Stimulated activated CD4-positive, alpha-beta T cell treated with anti-CD3 and anti-CD28 coated beads, Interleukin-2, amount 100 ng/mL, for 48 hours (primary cell): Measurements from ENCODE around the gene FETUB.

Experiments used
- DNase-seq, 2 donors: peaks; one replicate each; pipeline ENCODE4 v3.0.0-alpha.2; 2020

The FETUB gene

GRCh38 chr3:186638259-186638658 lies 1.9 kb upstream of the FETUB start:
- no peak for DNase-seq

GRCh38 chr3:186640473-186640818 lies 247 bp downstream of the FETUB start:
- no peak for DNase-seq

GRCh38 chr3:186640929-186641328 lies 730 bp downstream of the FETUB start:
- no peak for DNase-seq

GRCh38 chr3:186642014-186642413 lies 1.8 kb downstream of the FETUB start:
- DNase-seq, result no peak

- DNase-seq, result no peak
Observed at GRCh38 chr3:186643493-186643892, 3.3 kb downstream of the FETUB start.

GRCh38 chr3:186644683-186645082 lies 4.5 kb downstream of the FETUB start:
- no peak for DNase-seq

- no peak for DNase-seq
Observed at GRCh38 chr3:186646106-186646505, 5.9 kb downstream of the FETUB start.

- DNase-seq, result no peak
Observed at GRCh38 chr3:186646841-186647240, 6.6 kb downstream of the FETUB start.

GRCh38 chr3:186648851-186649250 lies 8.7 kb downstream of the FETUB start:
- DNase-seq, result no peak

- DNase-seq, result no peak
Observed at GRCh38 chr3:186651678-186652215, 11.5 kb downstream of the FETUB start.

- DNase-seq, result no peak
Observed at GRCh38 chr3:186653080-186653707, 13.0 kb downstream of the FETUB start.

- no peak for DNase-seq
Observed at GRCh38 chr3:186653984-186654383, 13.8 kb downstream of the FETUB start.

- DNase-seq, result no peak
Observed at GRCh38 chr3:186663361-186664118, 23.3 kb downstream of the FETUB start.

GRCh38 chr3:186664119-186664495 lies 23.9 kb downstream of the FETUB start:
- DNase-seq, result no peak

GRCh38 chr3:186664506-186664905 lies 24.3 kb downstream of the FETUB start:
- no peak for DNase-seq

- DNase-seq, result no peak
Observed at GRCh38 chr3:186665625-186666188, 25.5 kb downstream of the FETUB start, which contains the start of gene HRG. TSS of gene HRG (plus strand) at chr3:186666014. CDS start at chr3:186666032, 18 bp downstream.

- DNase-seq, result no peak
Observed at GRCh38 chr3:186668426-186668825, 28.2 kb downstream of the FETUB start.

- no peak for DNase-seq
Observed at GRCh38 chr3:186669378-186670084, 29.3 kb downstream of the FETUB start.

- no peak for DNase-seq
Observed at GRCh38 chr3:186670155-186670554, 30.0 kb downstream of the FETUB start.

GRCh38 chr3:186671051-186671450 lies 30.9 kb downstream of the FETUB start:
- no peak for DNase-seq

- DNase-seq, result no peak
Observed at GRCh38 chr3:186678604-186679003, 38.4 kb downstream of the FETUB start.

- DNase-seq, result no peak
Observed at GRCh38 chr3:186679151-186679550, 39.0 kb downstream of the FETUB start.

- no peak for DNase-seq
Observed at GRCh38 chr3:186680869-186681268, 40.7 kb downstream of the FETUB start.
